ENCODE data around the gene HOXB4. TPM values are rescaled to one million over a fixed set of nuclear protein-coding genes. Genes with fewer than 3 reads are reported as not detected.

The HOXB4 gene
- total RNA-seq, 1 experiment from 2014 or later = 0.04 TPM

GRCh38 chr17:48549281-48549630, 28.9 kb downstream of the HOXB4 start (continued):
- TF ChIP-seq SOX15 (CRISPR knock-in tag; IDR thresholded peaks at IDR 0.05) (no peak), TEAD1 (CRISPR knock-in tag; IDR thresholded peaks at IDR 0.05) (no peak), HMGA2 (CRISPR knock-in tag; IDR thresholded peaks at IDR 0.05) (no peak), IRF1 (CRISPR knock-in tag; IDR thresholded peaks at IDR 0.05) (no peak), ZNF671 (CRISPR knock-in tag; IDR thresholded peaks at IDR 0.05) (no peak)

GRCh38 chr17:48548523-48549280, 29.4 kb downstream of the HOXB4 start:
- no peak for DNase-seq (ENCODE audit: low spot score)
- Mint-ChIP-seq H3K27me3 (ENCODE audit: low read depth) (peaks cover 100% of the 10 kb centered on the region; the same call in 1 of the 2 replicates), H3K36me3 (no peaks in the 10 kb centered on the region), H3K4me3 (peak overlapping the region; percentile 41), H3K4me1 (peaks cover 69% of the 10 kb centered on the region), H3K27ac (no peak overlapping the region), H3K9me3 (no peaks in the 10 kb centered on the region)
- no peak for ATAC-seq
- CTCF ChIA-PET = interaction anchor here (1.2 kb wide), 2 partner anchors 9 to 64 kb away, joined by 3 read pairs; no protein-coding TSS in a partner anchor
- TF ChIP-seq GTF2I (CRISPR knock-in tag; conservative IDR thresholded peaks at IDR 0.05) = no peak
- TF ChIP-seq CTCF (IDR thresholded peaks at IDR 0.05) = no peak
- no peak for TF ChIP-seq SP1 (CRISPR knock-in tag; conservative IDR thresholded peaks at IDR 0.05)
- no peak for TF ChIP-seq ETV6 (CRISPR knock-in tag; IDR thresholded peaks at IDR 0.05)
- no peak for TF ChIP-seq MXD4 (CRISPR knock-in tag; IDR thresholded peaks at IDR 0.05; ENCODE audit: borderline replicate concordance)
- TF ChIP-seq RELA (CRISPR knock-in tag; IDR thresholded peaks at IDR 0.05; ENCODE audit: borderline replicate concordance) = no peak
- POLR2A ChIA-PET = no interaction called here

GRCh38 chr17:48547808-48548522, 30.2 kb downstream of the HOXB4 start:
- DNase-seq (ENCODE audit: low spot score) = no peak
- peaks cover 99% of the 10 kb centered on the region; the same call in 1 of the 2 replicates for H3K27me3 Mint-ChIP-seq (ENCODE audit: low read depth)

More at GRCh38 chr17:48547808-48548522, 30.2 kb downstream of the HOXB4 start:
- Mint-ChIP-seq H3K27ac (no peak overlapping the region), H3K9me3 (no peaks in the 10 kb centered on the region), H3K4me3 (peak overlapping the region; percentile 41), H3K4me1 (peaks cover 70% of the 10 kb centered on the region), H3K36me3 (no peaks in the 10 kb centered on the region)
- POLR2A ChIA-PET = no interaction called here
- CTCF ChIA-PET = interaction anchor here (0.9 to 2.3 kb wide), 5 partner anchors 43 to 212 kb away, joined by 3 to 8 read pairs (median 4); no protein-coding TSS in a partner anchor
- TF ChIP-seq ZNF219 (CRISPR knock-in tag; IDR thresholded peaks at IDR 0.05; ENCODE audit: borderline replicate concordance) (no peak), USF1 (CRISPR knock-in tag; IDR thresholded peaks at IDR 0.05) (peak; percentile 66; the same call in 1 of the 2 replicates), USF2 (CRISPR knock-in tag; IDR thresholded peaks at IDR 0.05) (peak; percentile 77)
- ATAC-seq = no peak
